ENCODE results near the gene XPNPEP1. TPM values are rescaled to one million over a fixed set of nuclear protein-coding genes. Genes with fewer than 3 reads are reported as not detected.

XPNPEP1 gene
- total and polyA plus RNA-seq, 12 donors: 17.8 to 103 (median 58.4) TPM

DNA sequence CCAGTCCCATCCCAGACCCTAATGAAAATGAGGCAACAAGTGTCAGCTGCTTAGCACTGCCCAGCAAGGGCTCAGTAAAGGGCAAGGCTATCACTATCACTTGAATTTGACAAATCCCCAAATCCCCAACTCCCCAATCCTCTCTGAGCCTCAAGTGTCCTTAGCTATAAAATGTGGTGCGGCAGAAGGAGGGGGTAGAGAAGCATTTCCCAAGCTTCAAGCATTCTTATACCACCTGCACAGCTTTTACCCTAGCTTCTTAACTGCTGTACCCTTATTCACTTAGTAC is 41.6 kb downstream of the XPNPEP1 start:
- 0 to 100% (median 94%) methylated on average over 1 of the region's 1 CpG for WGBS, 4 donors

DNA sequence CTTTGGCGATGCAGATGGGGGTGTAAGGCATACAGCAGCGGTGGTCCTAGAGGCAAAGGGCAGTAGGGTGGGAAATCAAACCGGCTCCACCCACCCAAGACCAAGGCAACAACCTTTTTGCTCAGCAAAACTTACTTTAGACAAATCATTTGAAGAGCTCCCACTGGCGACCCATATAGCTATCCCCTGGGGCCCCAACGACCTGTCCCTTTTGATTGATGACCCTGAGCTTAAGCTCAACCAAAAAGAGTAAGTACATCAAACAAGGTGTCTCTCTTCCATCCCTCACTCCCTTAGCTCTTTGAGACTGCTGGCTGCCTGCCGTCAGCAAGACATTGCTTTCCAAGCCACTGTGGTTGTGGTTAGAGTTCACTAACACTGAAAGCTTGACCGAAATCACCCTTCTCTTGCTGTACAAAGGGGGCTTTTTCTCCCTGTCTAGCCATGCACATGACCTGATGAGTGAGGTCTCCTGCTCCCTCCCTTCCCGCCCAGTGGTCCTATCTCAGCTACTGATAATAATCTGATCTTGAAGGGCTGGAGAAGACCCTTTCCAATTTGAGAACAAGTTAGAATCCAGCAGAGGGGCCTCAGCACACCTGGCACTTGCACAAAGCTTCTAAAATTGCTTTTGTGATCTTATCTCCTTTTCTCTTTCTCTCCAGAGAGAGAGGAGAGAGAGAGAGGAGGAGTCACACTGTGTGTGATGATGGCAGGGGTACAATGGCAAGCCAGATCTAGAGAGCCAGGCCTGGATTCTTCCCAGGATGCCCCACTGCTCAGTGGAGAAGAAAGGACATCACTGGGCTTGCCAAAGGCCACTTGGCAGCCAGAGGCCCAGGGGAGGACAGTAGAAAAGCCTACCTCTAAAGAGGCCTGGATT is 42.2 kb downstream of the XPNPEP1 start:
- no peaks in the 10 kb centered on the region for H3K9me3 ChIP-seq (replicated peaks in 1 of 3)
- no peaks in the 10 kb centered on the region for H3K27me3 ChIP-seq
- no peak overlapping the region for H3K27ac ChIP-seq
- H3K36me3 ChIP-seq (replicated peaks in 1 of 2): peaks cover 0 to 46% of the 10 kb centered on the region in 2 donors
- WGBS, 4 donors: 85 to 91% (median 86%) methylated on average over 8 of the region's 8 CpGs
- intact Hi-C loops (cut with DNase I): loop anchor here (10.0 kb wide), 3 partner anchors 124 to 404 kb away; partner anchors contain the start of gene ADD3 (in 2 of the 2)
- no peak overlapping the region for H3K4me3 ChIP-seq
- peak in 1 of 7 donors; percentile 31 for DNase-seq
- TF ChIP-seq POLR2A (IDR thresholded peaks at IDR 0.05): no peak
- TF ChIP-seq, protein P1, sequence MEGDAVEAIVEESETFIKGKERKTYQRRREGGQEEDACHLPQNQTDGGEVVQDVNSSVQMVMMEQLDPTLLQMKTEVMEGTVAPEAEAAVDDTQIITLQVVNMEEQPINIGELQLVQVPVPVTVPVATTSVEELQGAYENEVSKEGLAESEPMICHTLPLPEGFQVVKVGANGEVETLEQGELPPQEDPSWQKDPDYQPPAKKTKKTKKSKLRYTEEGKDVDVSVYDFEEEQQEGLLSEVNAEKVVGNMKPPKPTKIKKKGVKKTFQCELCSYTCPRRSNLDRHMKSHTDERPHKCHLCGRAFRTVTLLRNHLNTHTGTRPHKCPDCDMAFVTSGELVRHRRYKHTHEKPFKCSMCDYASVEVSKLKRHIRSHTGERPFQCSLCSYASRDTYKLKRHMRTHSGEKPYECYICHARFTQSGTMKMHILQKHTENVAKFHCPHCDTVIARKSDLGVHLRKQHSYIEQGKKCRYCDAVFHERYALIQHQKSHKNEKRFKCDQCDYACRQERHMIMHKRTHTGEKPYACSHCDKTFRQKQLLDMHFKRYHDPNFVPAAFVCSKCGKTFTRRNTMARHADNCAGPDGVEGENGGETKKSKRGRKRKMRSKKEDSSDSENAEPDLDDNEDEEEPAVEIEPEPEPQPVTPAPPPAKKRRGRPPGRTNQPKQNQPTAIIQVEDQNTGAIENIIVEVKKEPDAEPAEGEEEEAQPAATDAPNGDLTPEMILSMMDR (IDR thresholded peaks at IDR 0.05): no peak
- peaks cover 5 to 7% of the 10 kb centered on the region in 2 donors for H3K4me1 ChIP-seq (replicated peaks in 1 of 2)

More for the DNA sequence above, 41.6 kb downstream of the XPNPEP1 start:
- DNase-seq: peak in 1 of 7 donors; percentile 35
- H3K4me1 ChIP-seq (replicated peaks in 1 of 2): peaks cover 5 to 7% of the 10 kb centered on the region in 2 donors
- no peaks in the 10 kb centered on the region for H3K27me3 ChIP-seq
- intact Hi-C loops (cut with DNase I): loop anchor here (10.0 kb wide), 3 partner anchors 123 to 403 kb away; partner anchors contain the start of gene ADD3 (in 2 of the 2)
- no peak overlapping the region for H3K4me3 ChIP-seq
- TF ChIP-seq, protein P1 (IDR thresholded peaks at IDR 0.05): no peak
- no peak for TF ChIP-seq POLR2A (IDR thresholded peaks at IDR 0.05)
- no peaks in the 10 kb centered on the region for H3K9me3 ChIP-seq (replicated peaks in 1 of 3)
- H3K27ac ChIP-seq: no peak overlapping the region
- peaks cover 0 to 46% of the 10 kb centered on the region in 2 donors for H3K36me3 ChIP-seq (replicated peaks in 1 of 2)

DNA sequence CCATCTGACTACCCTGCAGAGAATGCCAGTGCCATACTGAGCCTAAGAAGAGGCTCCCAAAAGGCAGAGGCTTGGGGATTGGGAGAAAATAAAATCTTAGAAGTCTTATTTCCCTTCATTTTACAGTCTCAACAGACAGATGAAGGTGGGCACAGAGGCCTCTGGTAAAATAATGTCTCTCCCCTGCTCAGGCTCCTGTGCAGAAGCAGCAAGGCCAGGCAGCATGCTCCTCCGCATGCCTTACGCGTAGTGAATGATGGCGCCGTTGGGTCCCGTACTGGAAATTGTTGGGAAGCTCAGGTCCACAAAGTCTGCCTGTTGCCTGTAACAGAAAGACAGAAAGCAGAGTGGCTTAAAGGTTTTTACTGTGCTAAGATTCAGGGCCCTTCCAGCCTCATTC is 45.8 kb downstream of the XPNPEP1 start:
- no peak for TF ChIP-seq POLR2A (IDR thresholded peaks at IDR 0.05)
- TF ChIP-seq, protein P1 (IDR thresholded peaks at IDR 0.05): no peak
- 93 to 97% (median 95%) methylated on average over 6 of the region's 6 CpGs for whole genome bisulfite sequencing, 4 donors

DNA sequence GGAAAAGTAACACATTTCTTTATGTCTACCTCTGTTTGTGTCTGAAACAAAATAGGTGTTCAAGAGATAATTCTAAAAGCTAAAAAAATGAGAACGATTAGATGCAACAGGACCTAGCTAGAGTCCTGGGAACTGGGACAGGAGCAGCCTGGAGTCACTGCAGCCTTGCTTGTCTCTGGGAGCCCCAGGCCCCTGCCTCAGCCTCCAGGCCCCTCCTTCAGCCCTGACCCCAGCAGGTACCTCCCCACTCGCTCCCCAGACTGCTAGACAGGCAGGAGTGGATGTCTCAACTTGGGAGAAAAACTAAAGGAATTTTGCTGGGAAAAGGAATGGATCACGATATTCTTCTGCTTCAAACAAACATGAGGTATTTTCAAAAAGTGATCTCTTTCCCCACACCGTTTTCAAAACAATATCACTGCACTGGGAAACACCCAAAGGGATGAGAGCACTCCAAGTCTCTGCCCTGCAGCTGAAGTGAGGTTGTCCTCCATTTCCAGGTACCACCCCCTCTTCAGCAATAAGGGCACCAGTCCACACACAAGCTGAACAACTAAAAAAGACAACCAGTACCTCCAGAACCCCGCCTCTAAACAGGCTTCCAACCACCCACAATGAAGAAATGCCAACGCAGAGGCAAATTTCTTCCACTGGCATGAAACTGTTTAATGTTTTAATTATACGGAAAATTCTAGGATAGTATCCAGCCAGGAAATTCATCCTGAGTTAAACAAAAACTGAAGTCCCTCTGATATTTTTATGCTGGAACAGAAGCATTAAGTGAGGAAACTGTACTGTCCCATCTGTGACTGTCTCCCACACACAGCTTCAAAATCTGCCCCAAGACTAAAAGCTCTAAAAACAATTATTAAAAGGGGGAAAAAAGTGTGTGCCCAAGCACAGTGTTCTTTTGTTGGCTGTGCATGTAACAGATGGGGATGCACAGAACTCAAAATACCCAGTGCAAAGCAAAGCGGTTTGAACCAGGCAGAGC is 47.2 kb downstream of the XPNPEP1 start:
- TF ChIP-seq POLR2A (IDR thresholded peaks at IDR 0.05): no peak
- TF ChIP-seq, protein P1 (IDR thresholded peaks at IDR 0.05): no peak
- no peak overlapping the region for H3K4me3 ChIP-seq
- H3K36me3 ChIP-seq (replicated peaks in 1 of 2): peaks cover 0 to 56% of the 10 kb centered on the region in 2 donors
- no peaks in the 10 kb centered on the region for H3K27me3 ChIP-seq
- H3K27ac ChIP-seq: no peak overlapping the region
- H3K9me3 ChIP-seq (replicated peaks in 1 of 3): no peaks in the 10 kb centered on the region
- no peak for DNase-seq
- WGBS, 4 donors: 91 to 95% (median 93%) methylated on average over 8 of the region's 8 CpGs
- intact Hi-C loops (cut with DNase I): no loop called here
- H3K4me1 ChIP-seq (replicated peaks in 1 of 2): no peaks in the 10 kb centered on the region

More for the DNA sequence above, 45.8 kb downstream of the XPNPEP1 start:
- no peaks in the 10 kb centered on the region for H3K9me3 ChIP-seq (replicated peaks in 1 of 3)
- intact Hi-C loops (cut with DNase I): no loop called here
- no peaks in the 10 kb centered on the region for H3K27me3 ChIP-seq
- no peak for DNase-seq
- peaks cover 0 to 54% of the 10 kb centered on the region in 2 donors for H3K36me3 ChIP-seq (replicated peaks in 1 of 2)
- H3K4me1 ChIP-seq (replicated peaks in 1 of 2): no peaks in the 10 kb centered on the region
- no peak overlapping the region for H3K27ac ChIP-seq
- H3K4me3 ChIP-seq: no peak overlapping the region

Data from adrenal gland (tissue), 12 donors.